Measurements from ENCODE around the gene GABRB3.

The GABRB3 gene

DNA sequence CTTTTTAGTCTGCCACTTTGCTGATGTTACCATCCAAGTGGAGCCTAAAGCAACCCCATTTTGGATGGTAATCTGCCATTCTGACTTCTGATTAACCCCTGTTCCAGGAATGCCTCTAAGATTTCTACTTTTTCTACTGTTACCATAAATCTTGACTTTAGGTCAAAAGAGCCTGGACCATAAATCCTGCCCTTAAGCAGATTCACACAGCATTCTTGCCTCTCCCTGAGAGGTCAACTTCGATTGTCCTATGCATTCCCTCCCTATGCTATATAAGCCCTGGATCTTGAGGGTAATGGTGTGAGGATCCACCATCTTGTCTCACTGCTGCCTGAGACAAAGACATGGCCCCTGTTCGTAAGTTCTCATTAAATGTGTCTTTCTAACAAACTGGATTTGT lies 177.3 kb downstream of the GABRB3 start:
- H3K79me2 ChIP-seq (ENCODE audit: control insufficient read depth, insufficient read depth, low read length, unreplicated experiment): no peaks in the 10 kb centered on the region
- no peaks in the 10 kb centered on the region for H3K36me3 ChIP-seq (ENCODE audit: insufficient read depth, low read length)
- H3K4me1 ChIP-seq (ENCODE audit: control insufficient read depth, insufficient read depth, low read length, unreplicated experiment): no peaks in the 10 kb centered on the region
- H3K4me3 ChIP-seq (ENCODE audit: low read depth, low read length): no peak overlapping the region
- H3K27ac ChIP-seq (ENCODE audit: low read depth, low read length): no peak overlapping the region
- H2AFZ ChIP-seq (ENCODE audit: low read length, unreplicated experiment): no peak overlapping the region
- H3K27me3 ChIP-seq (ENCODE audit: insufficient read depth, low read length): no peaks in the 10 kb centered on the region

DNA sequence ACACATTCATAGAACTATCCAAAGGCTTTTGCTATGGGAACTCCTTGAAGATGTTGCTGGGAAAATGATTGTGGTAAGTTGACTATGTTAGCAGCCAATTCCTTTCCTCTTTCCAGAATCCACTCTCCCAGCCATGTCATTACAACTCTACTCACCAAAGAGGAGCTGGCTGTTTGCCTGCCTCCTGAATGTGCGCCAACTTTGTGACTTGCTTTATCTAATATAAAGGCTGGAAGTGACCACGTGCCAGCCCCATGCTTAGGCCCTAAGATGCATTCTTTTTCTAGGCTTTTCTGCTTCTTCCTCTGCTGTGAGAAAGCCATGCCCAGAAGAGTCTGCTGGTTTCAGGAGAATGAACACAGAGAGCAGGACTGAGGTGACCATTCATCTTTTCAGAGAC lies 182.2 kb downstream of the GABRB3 start:
- H2AFZ ChIP-seq (ENCODE audit: low read length, unreplicated experiment): no peak overlapping the region
- H3K4me3 ChIP-seq (ENCODE audit: low read depth, low read length): no peak overlapping the region
- H3K27me3 ChIP-seq (ENCODE audit: insufficient read depth, low read length): no peaks in the 10 kb centered on the region
- H3K4me1 ChIP-seq (ENCODE audit: control insufficient read depth, insufficient read depth, low read length, unreplicated experiment): no peaks in the 10 kb centered on the region
- no peaks in the 10 kb centered on the region for H3K36me3 ChIP-seq (ENCODE audit: insufficient read depth, low read length)
- no peaks in the 10 kb centered on the region for H3K79me2 ChIP-seq (ENCODE audit: control insufficient read depth, insufficient read depth, low read length, unreplicated experiment)
- no peak overlapping the region for H3K27ac ChIP-seq (ENCODE audit: low read depth, low read length)

- H3K27me3 ChIP-seq (ENCODE audit: insufficient read depth, low read length): no peaks in the 10 kb centered on the region
- no peak overlapping the region for H3K4me3 ChIP-seq (ENCODE audit: low read depth, low read length)
- no peak overlapping the region for H3K27ac ChIP-seq (ENCODE audit: low read depth, low read length)
- H3K36me3 ChIP-seq (ENCODE audit: insufficient read depth, low read length): no peaks in the 10 kb centered on the region
- H3K79me2 ChIP-seq (ENCODE audit: control insufficient read depth, insufficient read depth, low read length, unreplicated experiment): no peaks in the 10 kb centered on the region
- no peak overlapping the region for H2AFZ ChIP-seq (ENCODE audit: low read length, unreplicated experiment)
- H3K4me1 ChIP-seq (ENCODE audit: control insufficient read depth, insufficient read depth, low read length, unreplicated experiment): no peaks in the 10 kb centered on the region
Measured at GRCh38 chr15:26582840-26583239, 190.0 kb downstream of the GABRB3 start.

GRCh38 chr15:26580943-26581342 lies 191.9 kb downstream of the GABRB3 start:
- Histone ChIP-seq H3K36me3 (ENCODE audit: insufficient read depth, low read length) (no peaks in the 10 kb centered on the region), H3K79me2 (ENCODE audit: control insufficient read depth, insufficient read depth, low read length, unreplicated experiment) (no peaks in the 10 kb centered on the region), H2AFZ (ENCODE audit: low read length, unreplicated experiment) (no peak overlapping the region), H3K27ac (ENCODE audit: low read depth, low read length) (no peak overlapping the region), H3K4me3 (ENCODE audit: low read depth, low read length) (no peak overlapping the region), H3K27me3 (ENCODE audit: insufficient read depth, low read length) (no peaks in the 10 kb centered on the region), H3K4me1 (ENCODE audit: control insufficient read depth, insufficient read depth, low read length, unreplicated experiment) (no peaks in the 10 kb centered on the region)

DNA sequence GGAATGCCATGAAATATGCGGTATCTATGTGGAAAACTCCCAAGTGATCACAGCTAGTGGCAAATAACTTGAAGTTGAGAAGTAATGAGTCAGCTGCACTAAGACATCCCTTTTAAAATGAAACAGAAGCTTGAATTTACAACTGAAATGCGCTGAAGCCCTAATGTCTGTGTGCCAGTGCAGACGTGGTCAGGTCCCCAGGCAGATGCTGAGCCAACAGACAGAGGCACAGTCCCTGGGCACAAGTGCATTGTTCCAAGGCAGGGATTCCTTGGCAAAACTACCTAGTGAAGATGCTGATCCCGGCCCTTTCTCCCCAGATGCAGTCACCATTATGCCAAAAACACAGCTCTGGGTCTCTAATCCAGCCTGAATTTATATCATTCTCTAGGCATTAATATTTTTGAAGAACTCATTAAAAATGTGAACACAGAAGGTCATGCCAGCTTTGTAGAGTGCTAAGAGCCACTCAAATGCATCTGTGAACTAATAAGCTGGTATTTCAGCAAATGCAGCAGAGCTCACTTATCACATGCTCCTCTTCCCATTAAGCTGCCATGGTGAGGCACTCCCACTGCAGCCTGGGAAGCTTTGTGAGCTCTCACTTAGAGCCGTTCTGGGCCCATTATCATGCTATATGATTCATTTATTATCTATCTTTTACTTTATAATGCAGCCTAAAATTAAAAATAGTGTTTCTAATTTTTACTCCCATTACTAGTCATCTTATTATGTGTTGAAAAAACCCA lies 200.1 kb downstream of the GABRB3 start:
- Histone ChIP-seq H3K36me3 (ENCODE audit: insufficient read depth, low read length) (no peaks in the 10 kb centered on the region), H3K4me1 (ENCODE audit: control insufficient read depth, insufficient read depth, low read length, unreplicated experiment) (no peaks in the 10 kb centered on the region)

DNA sequence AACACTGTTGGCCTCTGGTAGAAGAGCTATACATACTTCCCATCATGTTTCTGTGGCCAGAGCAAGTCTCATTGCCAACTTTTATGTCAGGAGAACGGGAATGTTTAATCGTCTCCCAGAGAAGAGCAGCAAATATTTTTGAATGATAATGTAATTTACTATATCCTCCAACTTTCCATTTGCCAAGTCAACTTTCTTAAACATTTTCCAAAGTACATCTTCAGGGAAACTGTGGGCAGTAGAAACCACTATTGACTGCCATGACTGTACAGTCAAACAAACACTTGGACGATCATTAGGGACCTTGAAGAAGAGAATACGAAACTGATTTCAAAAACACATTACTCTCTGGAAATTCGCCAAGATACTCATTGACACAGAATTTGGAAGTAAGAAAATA lies 201.5 kb downstream of the GABRB3 start:
- Histone ChIP-seq H3K4me1 (ENCODE audit: control insufficient read depth, insufficient read depth, low read length, unreplicated experiment) (no peaks in the 10 kb centered on the region), H2AFZ (ENCODE audit: low read length, unreplicated experiment) (no peak overlapping the region), H3K79me2 (ENCODE audit: control insufficient read depth, insufficient read depth, low read length, unreplicated experiment) (no peaks in the 10 kb centered on the region), H3K27ac (ENCODE audit: low read depth, low read length) (no peak overlapping the region), H3K27me3 (ENCODE audit: insufficient read depth, low read length) (no peaks in the 10 kb centered on the region), H3K4me3 (ENCODE audit: low read depth, low read length) (no peak overlapping the region), H3K36me3 (ENCODE audit: insufficient read depth, low read length) (no peaks in the 10 kb centered on the region)

More for the DNA sequence above, 200.1 kb downstream of the GABRB3 start:
- Histone ChIP-seq H2AFZ (ENCODE audit: low read length, unreplicated experiment) (no peak overlapping the region), H3K79me2 (ENCODE audit: control insufficient read depth, insufficient read depth, low read length, unreplicated experiment) (no peaks in the 10 kb centered on the region), H3K4me3 (ENCODE audit: low read depth, low read length) (no peak overlapping the region), H3K27me3 (ENCODE audit: insufficient read depth, low read length) (no peaks in the 10 kb centered on the region), H3K27ac (ENCODE audit: low read depth, low read length) (no peak overlapping the region)

DNA sequence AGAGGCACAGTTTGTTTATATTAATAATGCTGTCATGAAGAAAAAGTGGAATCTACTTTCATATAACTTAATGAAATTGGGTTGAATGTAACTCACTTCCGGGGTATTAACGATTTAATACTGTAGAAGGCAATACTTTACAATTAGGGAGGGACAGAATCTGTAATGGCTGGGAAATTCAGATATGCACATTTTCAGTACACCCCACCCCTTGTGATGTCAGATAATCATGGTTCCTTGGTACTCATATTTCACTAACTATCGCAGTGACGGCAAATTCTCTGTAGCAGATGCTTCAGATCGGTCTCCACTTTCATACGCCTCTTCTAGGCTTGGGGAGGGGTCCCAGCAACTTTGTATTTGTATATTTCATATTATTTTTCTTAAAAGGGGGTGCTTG lies 207.3 kb downstream of the GABRB3 start:
- Histone ChIP-seq H3K4me1 (ENCODE audit: control insufficient read depth, insufficient read depth, low read length, unreplicated experiment) (no peaks in the 10 kb centered on the region), H3K79me2 (ENCODE audit: control insufficient read depth, insufficient read depth, low read length, unreplicated experiment) (no peaks in the 10 kb centered on the region), H2AFZ (ENCODE audit: low read length, unreplicated experiment) (no peak overlapping the region), H3K36me3 (ENCODE audit: insufficient read depth, low read length) (no peaks in the 10 kb centered on the region), H3K4me3 (ENCODE audit: low read depth, low read length) (no peak overlapping the region), H3K27ac (ENCODE audit: low read depth, low read length) (no peak overlapping the region), H3K27me3 (ENCODE audit: insufficient read depth, low read length) (no peaks in the 10 kb centered on the region)

- no peaks in the 10 kb centered on the region for H3K27me3 ChIP-seq (ENCODE audit: insufficient read depth, low read length)
- H3K79me2 ChIP-seq (ENCODE audit: control insufficient read depth, insufficient read depth, low read length, unreplicated experiment): no peaks in the 10 kb centered on the region
- no peaks in the 10 kb centered on the region for H3K4me1 ChIP-seq (ENCODE audit: control insufficient read depth, insufficient read depth, low read length, unreplicated experiment)
- no peak overlapping the region for H2AFZ ChIP-seq (ENCODE audit: low read length, unreplicated experiment)
- H3K36me3 ChIP-seq (ENCODE audit: insufficient read depth, low read length): no peaks in the 10 kb centered on the region
- H3K27ac ChIP-seq (ENCODE audit: low read depth, low read length): no peak overlapping the region
- no peak overlapping the region for H3K4me3 ChIP-seq (ENCODE audit: low read depth, low read length)
Measured at GRCh38 chr15:26564361-26564760, 208.5 kb downstream of the GABRB3 start.

GRCh38 chr15:26562336-26562735 lies 210.5 kb downstream of the GABRB3 start:
- Histone ChIP-seq H3K27me3 (ENCODE audit: insufficient read depth, low read length) (no peaks in the 10 kb centered on the region), H3K4me3 (ENCODE audit: low read depth, low read length) (no peak overlapping the region), H3K4me1 (ENCODE audit: control insufficient read depth, insufficient read depth, low read length, unreplicated experiment) (no peaks in the 10 kb centered on the region), H3K27ac (ENCODE audit: low read depth, low read length) (no peak overlapping the region), H2AFZ (ENCODE audit: low read length, unreplicated experiment) (no peak overlapping the region), H3K79me2 (ENCODE audit: control insufficient read depth, insufficient read depth, low read length, unreplicated experiment) (no peaks in the 10 kb centered on the region), H3K36me3 (ENCODE audit: insufficient read depth, low read length) (no peaks in the 10 kb centered on the region)

GRCh38 chr15:26561896-26562295 lies 211.0 kb downstream of the GABRB3 start:
- Histone ChIP-seq H3K4me3 (ENCODE audit: low read depth, low read length) (no peak overlapping the region), H3K36me3 (ENCODE audit: insufficient read depth, low read length) (no peaks in the 10 kb centered on the region), H3K79me2 (ENCODE audit: control insufficient read depth, insufficient read depth, low read length, unreplicated experiment) (no peaks in the 10 kb centered on the region), H3K27me3 (ENCODE audit: insufficient read depth, low read length) (no peaks in the 10 kb centered on the region), H2AFZ (ENCODE audit: low read length, unreplicated experiment) (no peak overlapping the region), H3K27ac (ENCODE audit: low read depth, low read length) (no peak overlapping the region), H3K4me1 (ENCODE audit: control insufficient read depth, insufficient read depth, low read length, unreplicated experiment) (no peaks in the 10 kb centered on the region)

- no peak overlapping the region for H3K27ac ChIP-seq (ENCODE audit: low read depth, low read length)
- H3K4me3 ChIP-seq (ENCODE audit: low read depth, low read length): no peak overlapping the region
- no peaks in the 10 kb centered on the region for H3K79me2 ChIP-seq (ENCODE audit: control insufficient read depth, insufficient read depth, low read length, unreplicated experiment)
- no peak overlapping the region for H2AFZ ChIP-seq (ENCODE audit: low read length, unreplicated experiment)
- H3K27me3 ChIP-seq (ENCODE audit: insufficient read depth, low read length): no peaks in the 10 kb centered on the region
- H3K36me3 ChIP-seq (ENCODE audit: insufficient read depth, low read length): no peaks in the 10 kb centered on the region
- no peaks in the 10 kb centered on the region for H3K4me1 ChIP-seq (ENCODE audit: control insufficient read depth, insufficient read depth, low read length, unreplicated experiment)
Measured at GRCh38 chr15:26561130-26561529, 211.7 kb downstream of the GABRB3 start.

Data from ACC112 (cell line).